ENCODE measurements around the gene TGM5.

- TF ChIP-seq, protein P1, sequence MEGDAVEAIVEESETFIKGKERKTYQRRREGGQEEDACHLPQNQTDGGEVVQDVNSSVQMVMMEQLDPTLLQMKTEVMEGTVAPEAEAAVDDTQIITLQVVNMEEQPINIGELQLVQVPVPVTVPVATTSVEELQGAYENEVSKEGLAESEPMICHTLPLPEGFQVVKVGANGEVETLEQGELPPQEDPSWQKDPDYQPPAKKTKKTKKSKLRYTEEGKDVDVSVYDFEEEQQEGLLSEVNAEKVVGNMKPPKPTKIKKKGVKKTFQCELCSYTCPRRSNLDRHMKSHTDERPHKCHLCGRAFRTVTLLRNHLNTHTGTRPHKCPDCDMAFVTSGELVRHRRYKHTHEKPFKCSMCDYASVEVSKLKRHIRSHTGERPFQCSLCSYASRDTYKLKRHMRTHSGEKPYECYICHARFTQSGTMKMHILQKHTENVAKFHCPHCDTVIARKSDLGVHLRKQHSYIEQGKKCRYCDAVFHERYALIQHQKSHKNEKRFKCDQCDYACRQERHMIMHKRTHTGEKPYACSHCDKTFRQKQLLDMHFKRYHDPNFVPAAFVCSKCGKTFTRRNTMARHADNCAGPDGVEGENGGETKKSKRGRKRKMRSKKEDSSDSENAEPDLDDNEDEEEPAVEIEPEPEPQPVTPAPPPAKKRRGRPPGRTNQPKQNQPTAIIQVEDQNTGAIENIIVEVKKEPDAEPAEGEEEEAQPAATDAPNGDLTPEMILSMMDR (IDR thresholded peaks at IDR 0.05), result no peak
- no peak for TF ChIP-seq POLR2A (IDR thresholded peaks at IDR 0.05)
- TF ChIP-seq EP300 (IDR thresholded peaks at IDR 0.05), result peak in 1 of 2 donors; percentile 40
Measured at GRCh38 chr15:43241100-43241499, 25.6 kb downstream of the TGM5 start.
